Neural crest cell (in vitro differentiated cells): Measurements from ENCODE around the gene TFAP2E. TPM values are rescaled to one million over a fixed set of nuclear protein-coding genes. Genes with fewer than 3 reads are reported as not detected.

Experiments used
- DNase-seq: peaks from one replicate; pipeline ENCODE4 v3.0.0; 2021; ENCODE audit warnings: low read depth, mixed read lengths, low spot score
- H3K27ac Mint-ChIP-seq: one replicate; pipeline ENCODE4 v1.8.0; 2021; ENCODE audit warnings: mild to moderate bottlenecking, mixed read lengths; ENCODE audit not compliant: unreplicated experiment
- H3K27me3 Mint-ChIP-seq: 2 replicates; pipeline ENCODE4 v1.8.0; 2021; ENCODE audit warnings: low read depth, mild to moderate bottlenecking, mixed read lengths
- H3K36me3 Mint-ChIP-seq: 2 replicates; pipeline ENCODE4 v1.8.0; 2021; ENCODE audit warnings: low read depth, mild to moderate bottlenecking, mixed read lengths
- H3K4me1 Mint-ChIP-seq: 2 replicates; pipeline ENCODE4 v1.8.0; 2021; ENCODE audit warnings: mixed read lengths
- H3K4me3 Mint-ChIP-seq: one replicate; pipeline ENCODE4 v1.8.0; 2021; ENCODE audit warnings: mild to moderate bottlenecking, mixed read lengths
- H3K9me3 Mint-ChIP-seq: 2 replicates; pipeline ENCODE4 v1.8.0; 2021; ENCODE audit warnings: mixed read lengths
- total RNA-seq: library from RNA; stranded (reverse); gene quantifications from 2 replicates; pipeline ENCODE4 v1.2.1, GENCODE V29; 2021
- TF ChIP-seq, protein P1 (sequence below): fragments of 200-600 bp; sonication (generic); conservative IDR thresholded peaks from 2 replicates; pipeline ENCODE4 v1.5.0; 2021; ENCODE audit warnings: antibody characterized with exemption, mild to moderate bottlenecking

Gene TFAP2E
- total RNA-seq, 1 donor from 2014 or later, result 0.61 TPM

DNA sequence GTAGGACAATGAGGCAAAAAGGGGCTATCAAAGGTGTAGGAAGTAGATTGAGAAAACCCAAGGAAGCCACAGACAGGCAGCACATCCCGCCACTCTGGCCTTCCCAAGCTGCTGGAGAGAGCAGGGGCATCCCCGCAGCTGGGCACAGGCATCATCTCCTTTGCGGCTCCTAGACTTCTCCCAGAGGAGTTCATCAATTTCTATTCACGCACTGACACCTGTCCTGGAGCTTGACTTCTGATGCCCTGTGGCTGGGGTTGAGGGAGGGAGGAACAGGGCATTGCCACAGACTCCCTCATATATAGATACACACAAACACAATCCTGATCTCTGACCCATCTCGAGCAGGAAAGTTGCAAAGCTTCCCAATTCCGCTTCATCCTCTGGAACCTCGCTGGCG is 1.9 kb upstream of the TFAP2E start:
- TF ChIP-seq, protein P1, sequence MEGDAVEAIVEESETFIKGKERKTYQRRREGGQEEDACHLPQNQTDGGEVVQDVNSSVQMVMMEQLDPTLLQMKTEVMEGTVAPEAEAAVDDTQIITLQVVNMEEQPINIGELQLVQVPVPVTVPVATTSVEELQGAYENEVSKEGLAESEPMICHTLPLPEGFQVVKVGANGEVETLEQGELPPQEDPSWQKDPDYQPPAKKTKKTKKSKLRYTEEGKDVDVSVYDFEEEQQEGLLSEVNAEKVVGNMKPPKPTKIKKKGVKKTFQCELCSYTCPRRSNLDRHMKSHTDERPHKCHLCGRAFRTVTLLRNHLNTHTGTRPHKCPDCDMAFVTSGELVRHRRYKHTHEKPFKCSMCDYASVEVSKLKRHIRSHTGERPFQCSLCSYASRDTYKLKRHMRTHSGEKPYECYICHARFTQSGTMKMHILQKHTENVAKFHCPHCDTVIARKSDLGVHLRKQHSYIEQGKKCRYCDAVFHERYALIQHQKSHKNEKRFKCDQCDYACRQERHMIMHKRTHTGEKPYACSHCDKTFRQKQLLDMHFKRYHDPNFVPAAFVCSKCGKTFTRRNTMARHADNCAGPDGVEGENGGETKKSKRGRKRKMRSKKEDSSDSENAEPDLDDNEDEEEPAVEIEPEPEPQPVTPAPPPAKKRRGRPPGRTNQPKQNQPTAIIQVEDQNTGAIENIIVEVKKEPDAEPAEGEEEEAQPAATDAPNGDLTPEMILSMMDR, result no peak
- no peak for DNase-seq
- Mint-ChIP-seq H3K27ac (no peak overlapping the region), H3K27me3 (peaks cover 78% of the 10 kb centered on the region), H3K4me3 (no peak overlapping the region), H3K4me1 (peaks cover under 1% of the 10 kb centered on the region), H3K9me3 (no peaks in the 10 kb centered on the region), H3K36me3 (peaks cover 4% of the 10 kb centered on the region)

DNA sequence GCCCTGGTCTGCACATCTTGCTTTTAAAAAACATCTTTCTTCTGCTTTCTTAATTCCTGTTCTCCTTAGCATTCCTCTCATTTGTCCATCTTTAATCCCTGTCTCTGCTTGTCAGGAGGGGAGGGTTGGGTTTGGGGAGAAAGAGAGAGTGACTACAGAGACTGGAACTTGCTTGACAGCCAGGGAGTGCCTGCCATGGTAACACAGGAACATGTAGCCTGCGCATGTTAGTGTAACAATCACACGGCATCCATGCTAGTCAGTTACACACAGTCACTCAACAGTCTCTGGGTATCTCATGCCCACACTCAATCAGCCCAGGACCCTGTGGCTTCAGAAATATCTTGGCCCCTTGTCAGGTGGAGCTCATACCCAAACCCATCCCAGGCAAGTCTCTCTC is 818 bp upstream of the TFAP2E start:
- H3K27me3 Mint-ChIP-seq, result peaks cover 86% of the 10 kb centered on the region
- no peaks in the 10 kb centered on the region for H3K9me3 Mint-ChIP-seq
- H3K4me3 Mint-ChIP-seq, result no peak overlapping the region
- DNase-seq, result no peak
- H3K36me3 Mint-ChIP-seq, result peaks cover 4% of the 10 kb centered on the region
- TF ChIP-seq, protein P1, result no peak
- H3K27ac Mint-ChIP-seq, result no peak overlapping the region
- H3K4me1 Mint-ChIP-seq, result peaks cover 4% of the 10 kb centered on the region

- Mint-ChIP-seq H3K27me3 (peaks cover 95% of the 10 kb centered on the region), H3K27ac (no peak overlapping the region), H3K36me3 (peaks cover 4% of the 10 kb centered on the region), H3K4me1 (peaks cover 13% of the 10 kb centered on the region), H3K4me3 (no peak overlapping the region), H3K9me3 (no peaks in the 10 kb centered on the region)
- DNase-seq, result no peak
- TF ChIP-seq, protein P1, result no peak
Observed at GRCh38 chr1:35574125-35574654, 1.1 kb downstream of the TFAP2E start.

- H3K27ac Mint-ChIP-seq, result no peak overlapping the region
- peaks cover 4% of the 10 kb centered on the region for H3K36me3 Mint-ChIP-seq
- H3K4me3 Mint-ChIP-seq, result peak overlapping the region; percentile 48
- no peak for DNase-seq
- H3K27me3 Mint-ChIP-seq, result peaks cover 92% of the 10 kb centered on the region
- TF ChIP-seq, protein P1, result no peak
- peaks cover 13% of the 10 kb centered on the region for H3K4me1 Mint-ChIP-seq
- no peaks in the 10 kb centered on the region for H3K9me3 Mint-ChIP-seq
Observed at GRCh38 chr1:35574655-35575415, 1.7 kb downstream of the TFAP2E start.

GRCh38 chr1:35575416-35575958 is 2.4 kb downstream of the TFAP2E start:
- peaks cover 13% of the 10 kb centered on the region for H3K4me1 Mint-ChIP-seq
- H3K36me3 Mint-ChIP-seq, result peaks cover 4% of the 10 kb centered on the region
- no peak for DNase-seq
- TF ChIP-seq, protein P1, result no peak
- H3K27ac Mint-ChIP-seq, result no peak overlapping the region
- H3K4me3 Mint-ChIP-seq, result peak overlapping the region; percentile 48
- peaks cover 88% of the 10 kb centered on the region for H3K27me3 Mint-ChIP-seq
- H3K9me3 Mint-ChIP-seq, result no peaks in the 10 kb centered on the region
